ENCODE measurements around the gene LDB2. TPM values are rescaled to one million over a fixed set of nuclear protein-coding genes. Genes with fewer than 3 reads are reported as not detected.

Gene LDB2
- total and polyA plus RNA-seq, 2 donors (not counting 1 experiment from before 2014, with no cell fraction given): not detected

- Histone ChIP-seq H3K4me1 (ENCODE audit: control insufficient read depth in 2 of 2, insufficient read depth in 2 of 2, low read length in 2 of 2) (no peaks in the 10 kb centered on the region), H4K20me1 (ENCODE audit: control insufficient read depth, insufficient read depth, low read length, poor library complexity, severe bottlenecking) (no peaks in the 10 kb centered on the region), H3K36me3 (replicated peaks in 1 of 2; ENCODE audit: control extremely low read depth in 1 of 2, control insufficient read depth in 1 of 2, extremely low read depth in 1 of 2, insufficient read depth in 2 of 2, low read length in 1 of 2) (no peaks in the 10 kb centered on the region), H3K27ac (ENCODE audit: low read length in 2 of 2) (no peak overlapping the region), H3K4me3 (ENCODE audit: control extremely low read depth in 1 of 5, extremely low read depth in 1 of 5, insufficient read depth in 1 of 5, low read depth in 2 of 5, low read length in 4 of 5) (no peak overlapping the region), H3K79me2 (ENCODE audit: control insufficient read depth, insufficient read depth, low read length) (no peaks in the 10 kb centered on the region), H3K4me2 (replicated peaks; ENCODE audit: low read depth, low read length, poor library complexity, severe bottlenecking) (no peak overlapping the region), H3K9me3 (ENCODE audit: control extremely low read depth in 1 of 3, control insufficient read depth in 2 of 3, insufficient read depth in 1 of 3, low read length in 2 of 3) (peaks cover 0 to 11% (median 0%) of the 10 kb centered on the region in 3 donors), H3K9ac (ENCODE audit: low read length) (no peak overlapping the region), H2AFZ (ENCODE audit: insufficient read depth, low read depth, low read length, poor library complexity, severe bottlenecking) (no peak overlapping the region), H3K27me3 (replicated peaks in 1 of 4; ENCODE audit: control extremely low read depth in 1 of 4, control insufficient read depth in 3 of 4, insufficient read depth in 4 of 4, low read length in 3 of 4) (no peaks in the 10 kb centered on the region)
- Mint-ChIP-seq H3K27me3 (no peaks in the 10 kb centered on the region), H3K27ac (no peak overlapping the region), H3K4me1 (no peaks in the 10 kb centered on the region), H3K4me3 (no peak overlapping the region), H3K9me3 (ENCODE audit: insufficient read depth) (no peaks in the 10 kb centered on the region)
- DNase-seq: no peak
- intact Hi-C loops (cut with micrococcal nuclease): no loop called here
- ATAC-seq (ENCODE audit: low read depth): no peak
- POLR2A ChIA-PET: no interaction called here
- WGBS (ENCODE audit: insufficient coverage): 94% methylated on average over 9 of the region's 11 CpGs
- TF ChIP-seq EZH2 (IDR thresholded peaks at IDR 0.05; ENCODE audit: borderline replicate concordance, insufficient read depth, low read depth, low read length, poor library complexity, severe bottlenecking): no peak
- TF ChIP-seq, protein P1, sequence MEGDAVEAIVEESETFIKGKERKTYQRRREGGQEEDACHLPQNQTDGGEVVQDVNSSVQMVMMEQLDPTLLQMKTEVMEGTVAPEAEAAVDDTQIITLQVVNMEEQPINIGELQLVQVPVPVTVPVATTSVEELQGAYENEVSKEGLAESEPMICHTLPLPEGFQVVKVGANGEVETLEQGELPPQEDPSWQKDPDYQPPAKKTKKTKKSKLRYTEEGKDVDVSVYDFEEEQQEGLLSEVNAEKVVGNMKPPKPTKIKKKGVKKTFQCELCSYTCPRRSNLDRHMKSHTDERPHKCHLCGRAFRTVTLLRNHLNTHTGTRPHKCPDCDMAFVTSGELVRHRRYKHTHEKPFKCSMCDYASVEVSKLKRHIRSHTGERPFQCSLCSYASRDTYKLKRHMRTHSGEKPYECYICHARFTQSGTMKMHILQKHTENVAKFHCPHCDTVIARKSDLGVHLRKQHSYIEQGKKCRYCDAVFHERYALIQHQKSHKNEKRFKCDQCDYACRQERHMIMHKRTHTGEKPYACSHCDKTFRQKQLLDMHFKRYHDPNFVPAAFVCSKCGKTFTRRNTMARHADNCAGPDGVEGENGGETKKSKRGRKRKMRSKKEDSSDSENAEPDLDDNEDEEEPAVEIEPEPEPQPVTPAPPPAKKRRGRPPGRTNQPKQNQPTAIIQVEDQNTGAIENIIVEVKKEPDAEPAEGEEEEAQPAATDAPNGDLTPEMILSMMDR (IDR thresholded peaks at IDR 0.05): no peak
- CTCF ChIA-PET: no interaction called here
Observed at GRCh38 chr4:16862697-16863096, 35.7 kb downstream of the LDB2 start.

DNA sequence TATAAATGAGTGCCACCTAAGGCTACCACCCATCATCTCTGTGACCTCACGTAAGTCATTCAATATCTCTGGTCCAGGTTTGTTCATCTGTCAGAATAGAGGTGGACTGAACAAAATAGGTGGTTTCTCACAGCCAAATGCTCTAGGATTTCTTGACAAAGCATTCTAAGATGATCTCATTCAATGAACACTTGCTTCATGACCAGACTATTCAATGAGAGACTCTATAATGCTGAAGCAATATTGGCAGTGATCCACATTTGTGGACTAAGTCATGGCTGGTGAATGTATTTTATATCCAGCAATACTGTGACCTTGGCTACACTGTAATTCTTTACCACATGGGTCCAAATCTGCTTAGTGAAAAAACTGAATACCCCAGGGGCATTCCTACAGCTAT lies 37.9 kb downstream of the LDB2 start:
- CTCF ChIA-PET: no interaction called here

More for the DNA sequence above, 37.9 kb downstream of the LDB2 start:
- no peaks in the 10 kb centered on the region for H3K36me3 ChIP-seq (replicated peaks in 1 of 2; ENCODE audit: control extremely low read depth in 1 of 2, control insufficient read depth in 1 of 2, extremely low read depth in 1 of 2, insufficient read depth in 2 of 2, low read length in 1 of 2)
- intact Hi-C loops (cut with micrococcal nuclease): no loop called here
- H3K4me2 ChIP-seq (replicated peaks; ENCODE audit: low read depth, low read length, poor library complexity, severe bottlenecking): no peak overlapping the region
- H3K4me1 ChIP-seq (ENCODE audit: control insufficient read depth in 2 of 2, insufficient read depth in 2 of 2, low read length in 2 of 2): no peaks in the 10 kb centered on the region
- no CpG with 5 or more reads among the region's 1 CpG for whole genome bisulfite sequencing (ENCODE audit: insufficient coverage)
- Mint-ChIP-seq H3K9me3 (ENCODE audit: insufficient read depth) (no peaks in the 10 kb centered on the region), H3K27me3 (no peaks in the 10 kb centered on the region), H3K27ac (no peak overlapping the region), H3K4me1 (no peaks in the 10 kb centered on the region), H3K4me3 (no peak overlapping the region)
- no peaks in the 10 kb centered on the region for H3K27me3 ChIP-seq (replicated peaks in 1 of 4; ENCODE audit: control extremely low read depth in 1 of 4, control insufficient read depth in 3 of 4, insufficient read depth in 4 of 4, low read length in 3 of 4)
- H3K27ac ChIP-seq (ENCODE audit: low read length in 2 of 2): no peak overlapping the region
- no peak overlapping the region for H3K4me3 ChIP-seq (ENCODE audit: control extremely low read depth in 1 of 5, extremely low read depth in 1 of 5, insufficient read depth in 1 of 5, low read depth in 2 of 5, low read length in 4 of 5)
- ATAC-seq (ENCODE audit: low read depth) (no peak), DNase-seq (no peak)
- no peak overlapping the region for H2AFZ ChIP-seq (ENCODE audit: insufficient read depth, low read depth, low read length, poor library complexity, severe bottlenecking)
- POLR2A ChIA-PET: no interaction called here
- H3K9me3 ChIP-seq (ENCODE audit: control extremely low read depth in 1 of 3, control insufficient read depth in 2 of 3, insufficient read depth in 1 of 3, low read length in 2 of 3): peaks cover 0 to 11% (median 0%) of the 10 kb centered on the region in 3 donors
- no peak for TF ChIP-seq EZH2 (IDR thresholded peaks at IDR 0.05; ENCODE audit: borderline replicate concordance, insufficient read depth, low read depth, low read length, poor library complexity, severe bottlenecking)
- TF ChIP-seq, protein P1 (IDR thresholded peaks at IDR 0.05): no peak
- no peaks in the 10 kb centered on the region for H4K20me1 ChIP-seq (ENCODE audit: control insufficient read depth, insufficient read depth, low read length, poor library complexity, severe bottlenecking)
- H3K79me2 ChIP-seq (ENCODE audit: control insufficient read depth, insufficient read depth, low read length): no peaks in the 10 kb centered on the region
- no peak overlapping the region for H3K9ac ChIP-seq (ENCODE audit: low read length)
